Psoas muscle (tissue), 8 donors: ENCODE measurements around the gene GRIN2C. TPM values are rescaled to one million over a fixed set of nuclear protein-coding genes. Genes with fewer than 3 reads are reported as not detected.

Experiments
- ATAC-seq, 4 donors: fragments of 200-7000 bp; cut with Tn5 transposase; one replicate each; pipeline ENCODE4 v1.9.1; 2020; ENCODE audit warnings: moderate library complexity in 3 of 4, mild to moderate bottlenecking in 2 of 4
- DNase-seq, 2 donors: peaks; one replicate each; pipeline ENCODE4 v3.0.0-alpha.2; 2020
- H3K27ac ChIP-seq: fragments of 200-600 bp; one replicate; pipeline ENCODE4 v1.8.0; 2022
- H3K27me3 ChIP-seq, 3 donors: fragments of 200-600 bp in 1 of 3; one replicate each; pipeline versions ENCODE4 v1.6.1 to v1.8.0; 2013 to 2022; ENCODE audit warnings: low read length in 2 of 3, mild to moderate bottlenecking in 2 of 3, moderate library complexity in 1 of 3; ENCODE audit not compliant: insufficient read depth in 3 of 3
- H3K36me3 ChIP-seq, 2 donors: fragments of 200-600 bp in 1 of 2; one replicate each; pipeline versions ENCODE4 v1.6.1 to v1.8.0; 2013 to 2022; ENCODE audit warnings: low read depth in 1 of 2, mild to moderate bottlenecking in 1 of 2, moderate library complexity in 1 of 2; ENCODE audit not compliant: insufficient read depth in 1 of 2
- H3K4me1 ChIP-seq: fragments of 200-600 bp; one replicate; pipeline ENCODE4 v1.8.0; 2022
- H3K4me3 ChIP-seq: fragments of 200-600 bp; one replicate; pipeline ENCODE4 v1.8.0; 2022; ENCODE audit warnings: mild to moderate bottlenecking
- H3K9me3 ChIP-seq: fragments of 200-600 bp; one replicate; pipeline ENCODE4 v1.8.0; 2022
- CTCF ChIP-seq: fragments of 200-600 bp; IDR thresholded peaks from one replicate; pipeline ENCODE4 v1.8.0; 2022; ENCODE audit warnings: antibody characterized with exemption
- WGBS, 3 donors: extraction: QIAGEN DNeasy Blood & Tissue Kit; methylation state at CpG; one replicate each; pipeline versions ENCODE4 v1.1.6 to v1.1.7; 2013; 5-methylcytosine and 5-hydroxymethylcytosine counted together
- intact Hi-C, 2 donors: fragments of 100-400 bp; cut with DNase I; formaldehyde crosslinking; loops; one replicate each; pipeline versions ENCODE4 v1.11.0 to v1.14.2; 2022
- polyA plus RNA-seq, 3 donors: library from polyadenylated mRNA; stranded (reverse); fragments of 200-250 nt; gene quantifications; one replicate each; pipeline ENCODE4 v1.2.3, GENCODE V29; 2013
- total RNA-seq, 4 donors: library from RNA; stranded (reverse); fragmentation: NEBNext Ultra II Directional in 2 of 4; extraction: Animal tissue kit (Norgen Biotek cat#: 25700) in 2 of 4; gene quantifications; one replicate each; pipeline versions ENCODE4 v1.2.1 to v1.2.4, GENCODE V29; 2021 to 2023
- donor health status: healthy with polysubstance abuse.
- donor health status: DM: no; HTN: no; CAD: no; lungs with moderate emphysema.
- donor health status: Bipolar disorder and iron deficiency.
- donor health status: healthy.
- donor health status: DM: yes; HTN: yes; CAD: no.
- donor health status: DM: no; HTN: no; CAD: no.
- donor health status: DM: no; HTN: no; CAD: no.
- donor health status: DM: yes; HTN: yes; CAD: no.

GRIN2C gene
- total and polyA plus RNA-seq, 7 donors, result 0.06 to 0.74 (median 0.32) TPM

GRCh38 chr17:74798239-74798707, 61.4 kb downstream of the GRIN2C start:
- 71 to 78% (median 72%) methylated on average over 8 of the region's 8 CpGs for WGBS, 3 donors
- no peak for TF ChIP-seq CTCF
- H3K27ac ChIP-seq, result no peak overlapping the region
- H3K36me3 ChIP-seq, result peaks cover 0 to 77% of the 10 kb centered on the region in 2 donors
- ATAC-seq, result no peak
- H3K27me3 ChIP-seq, result no peaks in the 10 kb centered on the region
- intact Hi-C loops, result loop anchor here in 1 of 2 donors (10.0 kb wide), 1 partner anchor 157 kb away; no protein-coding TSS in a partner anchor
- H3K9me3 ChIP-seq, result no peaks in the 10 kb centered on the region
- no peak for DNase-seq
- no peaks in the 10 kb centered on the region for H3K4me1 ChIP-seq
- H3K4me3 ChIP-seq, result no peak overlapping the region

GRCh38 chr17:74797824-74798223, 61.9 kb downstream of the GRIN2C start:
- Histone ChIP-seq H3K4me1 (no peaks in the 10 kb centered on the region), H3K9me3 (no peaks in the 10 kb centered on the region), H3K4me3 (no peak overlapping the region), H3K27ac (no peak overlapping the region), H3K27me3 (no peaks in the 10 kb centered on the region), H3K36me3 (peaks cover 3 to 78% of the 10 kb centered on the region in 2 donors)
- WGBS, 3 donors, result 90 to 96% (median 92%) methylated on average over 4 of the region's 4 CpGs
- intact Hi-C loops, result loop anchor here in 1 of 2 donors (10.0 kb wide), 1 partner anchor 157 kb away; no protein-coding TSS in a partner anchor
- DNase-seq, result no peak
- no peak for TF ChIP-seq CTCF
- ATAC-seq, result no peak

- no peak for ATAC-seq
Measured at GRCh38 chr17:74796866-74797265, 62.8 kb downstream of the GRIN2C start.

GRCh38 chr17:74796211-74796610, 63.5 kb downstream of the GRIN2C start:
- intact Hi-C loops, result loop anchor here in 1 of 2 donors (10.0 kb wide), 1 partner anchor 159 kb away; no protein-coding TSS in a partner anchor
- WGBS, 3 donors, result 83 to 86% (median 84%) methylated on average over 4 of the region's 4 CpGs
- H3K36me3 ChIP-seq, result peaks cover 3 to 85% of the 10 kb centered on the region in 2 donors

More at GRCh38 chr17:74796866-74797265, 62.8 kb downstream of the GRIN2C start:
- no peak for DNase-seq
- H3K4me1 ChIP-seq, result no peaks in the 10 kb centered on the region
- intact Hi-C loops, result loop anchor here in 1 of 2 donors (10.0 kb wide), 1 partner anchor 158 kb away; no protein-coding TSS in a partner anchor
- peaks cover 3 to 85% of the 10 kb centered on the region in 2 donors for H3K36me3 ChIP-seq
- H3K4me3 ChIP-seq, result no peak overlapping the region
- TF ChIP-seq CTCF, result no peak
- no peaks in the 10 kb centered on the region for H3K27me3 ChIP-seq
- H3K9me3 ChIP-seq, result no peaks in the 10 kb centered on the region
- no peak overlapping the region for H3K27ac ChIP-seq
- 87 to 93% (median 91%) methylated on average over 6 of the region's 6 CpGs for WGBS, 3 donors

More at GRCh38 chr17:74796211-74796610, 63.5 kb downstream of the GRIN2C start:
- Histone ChIP-seq H3K9me3 (no peaks in the 10 kb centered on the region), H3K4me3 (no peak overlapping the region), H3K4me1 (no peaks in the 10 kb centered on the region), H3K27me3 (no peaks in the 10 kb centered on the region), H3K27ac (no peak overlapping the region)
- no peak for DNase-seq
- no peak for TF ChIP-seq CTCF
- no peak for ATAC-seq
